H9 (cell line): ENCODE measurements around the gene HTRA3. TPM values are rescaled to one million over a fixed set of nuclear protein-coding genes. Genes with fewer than 3 reads are reported as not detected.

ENCODE experiments used
- DNase-seq: peaks from one replicate; pipeline ENCODE4 v3.0.0-alpha.2; 2017
- H2AFZ ChIP-seq: one replicate; pipeline ENCODE4 v1.6.1; 2013; ENCODE audit warnings: mild to moderate bottlenecking, low read length, control low read depth, moderate library complexity
- H2AK5ac ChIP-seq: 2 replicates; pipeline ENCODE4 v1.6.1; 2013; ENCODE audit warnings: low read length, control low read depth, mixed read lengths; ENCODE audit not compliant: insufficient read length
- H2BK120ac ChIP-seq: one replicate; pipeline ENCODE4 v1.6.1; 2013; ENCODE audit warnings: low read depth, mild to moderate bottlenecking, low read length, control low read depth, inconsistent platforms; ENCODE audit not compliant: poor library complexity, severe bottlenecking
- H2BK12ac ChIP-seq: 2 replicates; pipeline ENCODE4 v1.6.1; 2013; ENCODE audit warnings: low read length, control low read depth, mixed read lengths, low read depth; ENCODE audit not compliant: insufficient read length
- H2BK15ac ChIP-seq: 2 replicates; pipeline ENCODE4 v1.6.1; 2013; ENCODE audit warnings: low read depth, low read length, control low read depth
- H2BK20ac ChIP-seq: one replicate; pipeline ENCODE4 v1.6.1; 2013; ENCODE audit warnings: low read depth, mild to moderate bottlenecking, low read length, control low read depth, inconsistent platforms; ENCODE audit not compliant: poor library complexity, severe bottlenecking
- H2BK5ac ChIP-seq: 2 replicates; pipeline ENCODE4 v1.6.1; 2013; ENCODE audit warnings: low read length, control low read depth, mixed read lengths; ENCODE audit not compliant: insufficient read length
- H3K14ac ChIP-seq: 2 replicates; pipeline ENCODE4 v1.6.1; 2013; ENCODE audit warnings: low read length, control low read depth; ENCODE audit not compliant: insufficient read depth
- H3K18ac ChIP-seq: 2 replicates; pipeline ENCODE4 v1.6.1; 2013; ENCODE audit warnings: low read depth, mild to moderate bottlenecking, mixed read lengths, low read length, control low read depth; ENCODE audit not compliant: insufficient read length
- H3K23ac ChIP-seq: 2 replicates; pipeline ENCODE4 v1.6.1; 2013; ENCODE audit warnings: low read length, control low read depth, mixed read lengths, low read depth; ENCODE audit not compliant: insufficient read length
- H3K23me2 ChIP-seq: 2 replicates; pipeline ENCODE4 v1.6.1; 2013; ENCODE audit warnings: low read depth, mild to moderate bottlenecking, mixed read lengths, low read length, control low read depth; ENCODE audit not compliant: insufficient read length, poor library complexity, severe bottlenecking
- H3K27ac ChIP-seq: 2 replicates; pipeline ENCODE4 v1.5.1; 2013; ENCODE audit warnings: low read length, control low read depth, mixed read lengths, low read depth; ENCODE audit not compliant: insufficient read length
- H3K27me3 ChIP-seq: 2 replicates; pipeline ENCODE4 v1.6.1; 2013; ENCODE audit warnings: low read length, control low read depth, inconsistent platforms; ENCODE audit not compliant: insufficient read depth
- H3K4ac ChIP-seq: 2 replicates; pipeline ENCODE4 v1.6.1; 2013; ENCODE audit warnings: low read depth, mild to moderate bottlenecking, control low read depth, inconsistent platforms, low read length, moderate library complexity
- H3K4me1 ChIP-seq: 2 replicates; pipeline ENCODE4 v1.6.1; 2013; ENCODE audit warnings: low read length, control low read depth, inconsistent platforms; ENCODE audit not compliant: insufficient read depth
- H3K4me2 ChIP-seq: 2 replicates; pipeline ENCODE4 v1.6.1; 2013; ENCODE audit warnings: low read length, control low read depth, mixed read lengths; ENCODE audit not compliant: insufficient read length, insufficient read depth
- H3K56ac ChIP-seq: 2 replicates; pipeline ENCODE4 v1.6.1; 2013; ENCODE audit warnings: low read depth, mild to moderate bottlenecking, mixed read lengths, low read length, control low read depth; ENCODE audit not compliant: insufficient read length
- H3K79me1 ChIP-seq: 2 replicates; pipeline ENCODE4 v1.6.1; 2013; ENCODE audit warnings: low read depth, mild to moderate bottlenecking, moderate library complexity, low read length, control low read depth, inconsistent platforms; ENCODE audit not compliant: insufficient read depth, poor library complexity, severe bottlenecking
- H3K79me2 ChIP-seq: 2 replicates; pipeline ENCODE4 v1.6.1; 2013; ENCODE audit warnings: low read length, control low read depth, inconsistent platforms; ENCODE audit not compliant: insufficient read depth
- H3K9ac ChIP-seq: 2 replicates; pipeline ENCODE4 v1.6.1; 2013; ENCODE audit warnings: low read length, control low read depth, mixed read lengths; ENCODE audit not compliant: insufficient read length; ENCODE audit errors: extremely low read depth
- H3K9me3 ChIP-seq: one replicate; pipeline ENCODE4 v1.6.1; 2013; ENCODE audit warnings: low read depth, low read length, inconsistent platforms; ENCODE audit not compliant: control insufficient read depth
- H3T11ph ChIP-seq: one replicate; pipeline ENCODE4 v1.6.1; 2013; ENCODE audit warnings: mild to moderate bottlenecking, low read length, control low read depth, inconsistent platforms
- H4K20me1 ChIP-seq: one replicate; pipeline ENCODE4 v1.6.1; 2013; ENCODE audit not compliant: control insufficient read depth, insufficient read length, insufficient read depth
- H4K5ac ChIP-seq: 2 replicates; pipeline ENCODE4 v1.6.1; 2013; ENCODE audit warnings: low read depth, mild to moderate bottlenecking, mixed read lengths, low read length, control low read depth; ENCODE audit not compliant: insufficient read length
- H4K8ac ChIP-seq: replicated peaks from 2 replicates; pipeline ENCODE4 v1.6.1; 2013; ENCODE audit warnings: low read length, control low read depth, mixed read lengths, low read depth; ENCODE audit not compliant: insufficient read length
- H4K91ac ChIP-seq: 2 replicates; pipeline ENCODE4 v1.6.1; 2013; ENCODE audit warnings: low read depth, mild to moderate bottlenecking, moderate library complexity, mixed read lengths, low read length, control low read depth; ENCODE audit not compliant: insufficient read length
- H3K27ac Mint-ChIP-seq, 3 experiments: 2 replicates in 2 of 3; 3 replicates in 1 of 3; pipeline ENCODE4 v1.8.0; 2020 to 2021; ENCODE audit warnings: mixed read lengths in 3 of 3, mild to moderate bottlenecking in 1 of 3, moderate library complexity in 1 of 3
- H3K27me3 Mint-ChIP-seq: 2 replicates; pipeline ENCODE4 v1.8.0; 2021; ENCODE audit warnings: low read depth, mild to moderate bottlenecking, moderate library complexity, mixed read lengths
- H3K36me3 Mint-ChIP-seq, 3 experiments: 2 replicates in 2 of 3; 3 replicates in 1 of 3; pipeline ENCODE4 v1.8.0; 2020 to 2021; ENCODE audit warnings: low read depth in 3 of 3, mixed read lengths in 3 of 3; ENCODE audit not compliant: insufficient read depth in 1 of 3
- H3K4me1 Mint-ChIP-seq, 2 experiments: 2 replicates each; pipeline ENCODE4 v1.8.0; 2020; ENCODE audit warnings: mixed read lengths in 2 of 2
- H3K4me3 Mint-ChIP-seq, 2 experiments: 2 replicates in 1 of 2; 3 replicates in 1 of 2; pipeline ENCODE4 v1.8.0; 2020 to 2021; ENCODE audit warnings: mild to moderate bottlenecking in 2 of 2, mixed read lengths in 2 of 2, moderate library complexity in 1 of 2
- H3K9me3 Mint-ChIP-seq, 2 experiments: 2 replicates in 1 of 2; 3 replicates in 1 of 2; pipeline ENCODE4 v1.8.0; 2020; ENCODE audit warnings: mild to moderate bottlenecking in 2 of 2, mixed read lengths in 2 of 2, moderate library complexity in 1 of 2
- CTCF ChIP-seq: fragments of 200-600 bp; sonication (generic); conservative IDR thresholded peaks from 3 replicates; pipeline ENCODE4 v1.8.0; 2021; ENCODE audit warnings: antibody characterized with exemption, mild to moderate bottlenecking
- WGBS: extraction: QIAGEN DNeasy Blood & Tissue Kit; methylation state at CpG from one replicate; pipeline ENCODE4 v1.1.7; 2013; ENCODE audit warnings: missing lambda C conversion rate, low lambda C conversion rate, mixed read lengths; ENCODE audit not compliant: insufficient read length; ENCODE audit errors: extremely low coverage; 5-methylcytosine and 5-hydroxymethylcytosine counted together
- total RNA-seq: library from RNA; stranded (reverse); gene quantifications from 2 replicates; pipeline ENCODE4 v1.2.1, GENCODE V29; 2021

Gene HTRA3
- total RNA-seq, 1 experiment from 2014 or later, result 3.0 TPM

- Histone ChIP-seq H4K91ac (no peak overlapping the region), H3T11ph (no peak overlapping the region), H3K79me1 (no peaks in the 10 kb centered on the region), H3K4ac (no peak overlapping the region), H2BK12ac (no peak overlapping the region), H2AFZ (no peak overlapping the region), H3K79me2 (no peaks in the 10 kb centered on the region), H2BK120ac (no peak overlapping the region), H4K5ac (no peak overlapping the region), H3K4me1 (no peaks in the 10 kb centered on the region), H4K8ac (no peak overlapping the region), H2BK15ac (no peak overlapping the region), H3K9me3 (no peaks in the 10 kb centered on the region), H3K4me2 (no peak overlapping the region), H3K23me2 (no peaks in the 10 kb centered on the region), H3K27ac (no peak overlapping the region), H2AK5ac (no peak overlapping the region), H3K23ac (no peak overlapping the region), H3K9ac (no peak overlapping the region), H3K27me3 (no peaks in the 10 kb centered on the region), H3K18ac (no peak overlapping the region), H3K56ac (no peak overlapping the region), H3K14ac (no peak overlapping the region; the same call in 1 of the 2 replicates), H2BK5ac (no peak overlapping the region), H2BK20ac (no peak overlapping the region), H4K20me1 (peaks cover 3% of the 10 kb centered on the region)
- H3K36me3 Mint-ChIP-seq, result no peaks in the 10 kb centered on the region; a peak in 1 of 7 replicates
- peaks cover 1% of the 10 kb centered on the region for H3K27me3 Mint-ChIP-seq
- no peak overlapping the region for H3K27ac Mint-ChIP-seq
- no CpG with 5 or more reads among the region's 15 CpGs for WGBS
- no peak overlapping the region for H3K4me3 Mint-ChIP-seq
- H3K4me1 Mint-ChIP-seq, result no peaks in the 10 kb centered on the region
- no peak for TF ChIP-seq CTCF
- no peaks in the 10 kb centered on the region for H3K9me3 Mint-ChIP-seq
- no peak for DNase-seq
Measured at GRCh38 chr4:8286719-8287342, 17.3 kb downstream of the HTRA3 start.
